HEK293T (cell line): ENCODE measurements around the gene DDAH1.

Experiments used
- ARNT ChIP-seq: fragments of 450-650 bp; IDR thresholded peaks from 2 replicates; pipeline ENCODE4 v1.6.1; 2017; ENCODE audit warnings: mild to moderate bottlenecking
- BHLHE40 ChIP-seq: fragments of 450-650 bp; IDR thresholded peaks from 2 replicates; pipeline ENCODE4 v1.6.1; 2016; ENCODE audit warnings: mild to moderate bottlenecking, moderate library complexity, borderline replicate concordance
- ELF4 ChIP-seq: fragments of 450-650 bp; IDR thresholded peaks from 2 replicates; pipeline ENCODE4 v1.6.1; 2017; ENCODE audit warnings: antibody characterized with exemption
- NFRKB ChIP-seq: fragments of 450-650 bp; IDR thresholded peaks from 2 replicates; pipeline ENCODE4 v1.6.1; 2016; ENCODE audit warnings: mild to moderate bottlenecking, moderate library complexity
- PKNOX1 ChIP-seq: fragments of 450-650 bp; IDR thresholded peaks from 2 replicates; pipeline ENCODE4 v1.6.1; 2016
- SP1 ChIP-seq: fragments of 450-650 bp; IDR thresholded peaks from 2 replicates; pipeline ENCODE4 v1.6.1; 2017
- TARDBP ChIP-seq: fragments of 450-650 bp; IDR thresholded peaks from 2 replicates; pipeline ENCODE4 v1.6.1; 2016

DNA sequence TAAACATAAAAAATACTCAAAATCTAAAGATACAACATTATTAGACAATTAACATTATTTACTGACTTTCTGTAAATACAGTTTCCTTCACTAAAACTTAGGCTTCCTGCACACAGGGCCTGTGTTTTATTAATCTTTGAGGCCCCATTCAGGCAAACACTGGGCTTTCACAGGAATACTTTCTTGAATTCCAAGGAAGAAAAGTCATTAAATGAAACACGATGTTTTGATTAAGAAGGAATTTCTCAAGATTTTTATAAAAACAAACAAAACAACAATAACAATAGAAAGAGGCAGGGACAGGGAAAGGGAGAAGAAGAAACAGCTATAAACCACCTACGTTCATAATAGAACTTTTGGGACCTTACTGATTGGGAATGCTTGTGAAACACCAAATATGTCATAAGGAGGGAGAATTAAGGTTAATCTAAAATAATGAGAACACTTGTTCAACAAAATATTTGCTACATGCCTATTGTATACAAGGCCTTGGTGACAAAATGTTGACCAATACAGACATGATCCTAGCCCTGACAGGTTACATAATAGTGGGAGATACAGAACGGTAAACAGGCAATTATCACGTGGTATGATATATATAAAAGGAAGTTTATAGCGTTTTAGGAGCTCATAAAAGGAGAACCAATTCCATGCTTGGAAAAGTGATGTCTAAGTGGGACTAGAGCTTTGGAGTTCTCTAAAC is 3.6 kb downstream of the DDAH1 start:
- TF ChIP-seq SP1 (no peak), ELF4 (no peak), PKNOX1 (no peak), BHLHE40 (no peak), TARDBP (no peak), ARNT (no peak), NFRKB (no peak)
